ENCODE measurements around the gene RTN4.

The RTN4 gene

DNA sequence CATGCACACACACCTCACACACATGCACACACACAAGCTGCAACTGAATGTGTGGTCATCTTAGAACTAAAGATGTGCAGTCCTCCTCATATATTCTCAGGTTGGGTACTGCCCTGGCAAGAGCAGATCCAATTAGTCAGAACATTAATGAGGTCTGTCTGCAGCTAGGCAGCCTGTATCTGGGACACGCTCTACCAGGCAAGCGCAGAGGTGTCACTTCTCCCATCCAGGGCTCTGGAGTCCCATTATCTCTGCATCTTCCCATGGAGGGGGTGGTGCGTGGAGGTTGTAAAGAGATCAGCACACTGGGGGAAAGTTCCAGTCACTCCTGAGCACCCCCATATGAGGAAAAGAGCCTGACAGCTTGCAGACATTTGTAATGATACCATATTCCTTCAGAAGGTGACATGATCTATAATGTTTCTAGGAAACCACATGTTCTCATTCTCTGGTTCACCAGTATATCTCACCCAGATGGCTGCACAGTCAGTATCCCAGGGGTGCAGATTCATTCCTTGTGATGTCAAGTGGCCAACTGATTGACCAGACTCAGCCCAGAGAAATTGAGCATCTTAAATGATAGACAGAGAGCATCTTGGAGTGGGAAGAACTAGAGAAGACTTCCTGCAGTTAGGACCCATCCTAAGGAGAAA, 95.4 kb downstream of the RTN4 start:
- TF ChIP-seq, protein P1, sequence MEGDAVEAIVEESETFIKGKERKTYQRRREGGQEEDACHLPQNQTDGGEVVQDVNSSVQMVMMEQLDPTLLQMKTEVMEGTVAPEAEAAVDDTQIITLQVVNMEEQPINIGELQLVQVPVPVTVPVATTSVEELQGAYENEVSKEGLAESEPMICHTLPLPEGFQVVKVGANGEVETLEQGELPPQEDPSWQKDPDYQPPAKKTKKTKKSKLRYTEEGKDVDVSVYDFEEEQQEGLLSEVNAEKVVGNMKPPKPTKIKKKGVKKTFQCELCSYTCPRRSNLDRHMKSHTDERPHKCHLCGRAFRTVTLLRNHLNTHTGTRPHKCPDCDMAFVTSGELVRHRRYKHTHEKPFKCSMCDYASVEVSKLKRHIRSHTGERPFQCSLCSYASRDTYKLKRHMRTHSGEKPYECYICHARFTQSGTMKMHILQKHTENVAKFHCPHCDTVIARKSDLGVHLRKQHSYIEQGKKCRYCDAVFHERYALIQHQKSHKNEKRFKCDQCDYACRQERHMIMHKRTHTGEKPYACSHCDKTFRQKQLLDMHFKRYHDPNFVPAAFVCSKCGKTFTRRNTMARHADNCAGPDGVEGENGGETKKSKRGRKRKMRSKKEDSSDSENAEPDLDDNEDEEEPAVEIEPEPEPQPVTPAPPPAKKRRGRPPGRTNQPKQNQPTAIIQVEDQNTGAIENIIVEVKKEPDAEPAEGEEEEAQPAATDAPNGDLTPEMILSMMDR (IDR thresholded peaks at IDR 0.05; ENCODE audit: low read depth, low read length, missing control alignments): no peak
- no peak for DNase-seq (ENCODE audit: extremely low read depth, low read depth)
- no peak overlapping the region for H3K4me3 ChIP-seq (replicated peaks; ENCODE audit: low read depth, low read length)

DNA sequence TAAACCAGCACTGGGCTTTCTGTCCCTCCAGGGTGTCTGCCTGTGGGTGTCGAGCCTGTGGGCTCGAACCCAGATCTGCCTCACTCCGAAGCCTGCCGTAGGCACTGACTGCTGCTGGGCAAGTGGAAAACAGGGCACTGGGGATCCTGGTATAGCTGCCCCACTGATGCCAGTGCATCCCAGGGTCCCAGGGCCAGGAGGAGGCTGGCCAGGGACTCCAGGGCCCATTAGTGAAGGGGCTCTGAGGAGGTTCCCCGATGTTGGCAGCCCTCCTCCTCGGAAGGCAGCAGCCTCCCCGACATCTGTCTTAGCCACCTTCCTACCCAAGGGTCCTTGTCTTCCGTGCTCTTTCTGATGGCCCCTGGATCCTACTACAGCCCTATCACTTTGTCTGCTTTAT, 96.1 kb downstream of the RTN4 start:
- TF ChIP-seq, protein P1 (IDR thresholded peaks at IDR 0.05; ENCODE audit: low read depth, low read length, missing control alignments): no peak
- no peak overlapping the region for H3K4me3 ChIP-seq (replicated peaks; ENCODE audit: low read depth, low read length)
- no peak for DNase-seq (ENCODE audit: extremely low read depth, low read depth)

DNA sequence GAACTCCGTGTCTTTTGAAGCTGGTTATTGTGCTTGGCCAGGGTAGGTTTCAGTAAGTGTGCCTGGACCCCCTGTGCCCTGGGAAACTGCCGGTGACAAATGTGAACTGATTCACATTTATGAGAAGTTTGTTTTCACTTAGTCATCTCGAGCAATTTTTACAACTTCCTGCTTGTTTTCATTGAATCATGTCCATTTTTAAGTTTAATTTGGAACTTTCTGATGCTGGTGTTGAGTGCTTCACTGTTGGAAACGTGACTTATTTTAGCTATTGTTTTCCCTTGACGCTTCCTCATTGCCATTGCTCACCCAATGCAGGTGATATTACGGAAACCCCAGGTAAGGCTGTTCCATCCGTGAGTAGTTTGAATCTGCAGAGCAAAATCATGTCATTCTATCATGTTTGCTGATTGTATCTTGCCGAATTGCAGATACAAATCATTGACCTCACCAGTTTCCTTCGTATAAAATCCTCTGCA, 97.2 kb downstream of the RTN4 start:
- TF ChIP-seq, protein P1 (IDR thresholded peaks at IDR 0.05; ENCODE audit: low read depth, low read length, missing control alignments): no peak
- H3K4me3 ChIP-seq (replicated peaks; ENCODE audit: low read depth, low read length): no peak overlapping the region
- no peak for DNase-seq (ENCODE audit: extremely low read depth, low read depth)

DNA sequence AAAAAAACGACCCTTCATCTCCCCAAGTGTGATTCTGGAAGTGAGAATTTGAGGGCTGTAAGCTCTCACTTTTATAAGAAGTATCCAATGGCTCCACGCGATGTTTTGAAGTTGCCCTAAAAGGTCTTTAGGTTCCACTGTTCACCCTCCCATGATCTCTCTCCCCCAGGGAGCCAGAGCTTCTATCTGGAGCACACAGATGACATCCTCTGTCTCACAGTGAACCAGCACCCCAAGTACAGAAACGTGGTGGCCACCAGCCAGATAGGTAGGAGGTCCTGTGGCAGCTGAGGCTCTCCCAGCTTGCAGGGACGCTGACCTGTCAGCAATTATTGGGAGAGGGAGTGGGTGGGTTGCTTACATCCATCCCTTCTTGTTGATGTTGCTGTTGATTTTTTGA, 97.8 kb downstream of the RTN4 start:
- TF ChIP-seq, protein P1 (IDR thresholded peaks at IDR 0.05; ENCODE audit: low read depth, low read length, missing control alignments): no peak
- no peak overlapping the region for H3K4me3 ChIP-seq (replicated peaks; ENCODE audit: low read depth, low read length)
- no peak for DNase-seq (ENCODE audit: extremely low read depth, low read depth)

DNA sequence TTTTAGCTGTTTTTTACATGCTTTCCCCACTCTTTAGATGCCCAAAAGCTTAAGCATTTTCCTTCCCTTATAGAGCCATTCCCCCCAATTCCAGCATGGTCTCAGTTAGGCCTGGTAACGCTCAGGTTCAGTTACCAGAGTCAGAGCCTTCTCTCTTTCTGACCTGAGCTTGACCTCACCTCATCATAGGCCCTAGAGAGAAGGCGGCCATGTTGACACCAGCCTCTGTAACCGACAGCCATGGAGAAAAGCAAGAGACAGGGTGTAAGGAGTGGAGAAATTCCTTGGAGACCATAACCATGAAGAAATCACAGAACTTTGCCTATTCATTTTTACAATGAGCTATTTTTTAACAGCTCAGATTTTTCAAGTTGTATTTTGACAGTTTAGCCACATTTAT, 99.4 kb downstream of the RTN4 start:
- H3K4me3 ChIP-seq (replicated peaks; ENCODE audit: low read depth, low read length): no peak overlapping the region
- DNase-seq (ENCODE audit: extremely low read depth, low read depth): no peak
- TF ChIP-seq, protein P1 (IDR thresholded peaks at IDR 0.05; ENCODE audit: low read depth, low read length, missing control alignments): no peak

DNA sequence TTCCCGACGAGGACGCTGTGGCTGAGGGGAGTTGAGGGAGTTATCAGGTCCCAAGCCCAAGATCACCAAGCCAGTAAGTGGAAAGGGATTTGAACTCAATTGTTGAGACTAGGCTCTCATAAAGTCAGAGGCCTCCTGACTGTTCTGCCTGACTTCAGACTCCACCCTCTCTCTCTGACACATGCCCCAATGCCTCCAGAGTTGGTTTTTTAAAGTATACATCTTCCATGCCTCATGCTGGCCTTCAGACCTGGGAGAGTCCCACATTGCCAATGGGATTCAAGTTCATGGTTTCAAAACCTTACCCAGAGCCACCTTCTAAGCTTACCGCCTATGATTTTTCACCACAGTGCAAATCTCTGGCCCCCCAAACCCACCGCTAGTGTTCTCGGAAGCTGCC, 100.8 kb downstream of the RTN4 start:
- TF ChIP-seq, protein P1 (IDR thresholded peaks at IDR 0.05; ENCODE audit: low read depth, low read length, missing control alignments): no peak
- H3K4me3 ChIP-seq (replicated peaks; ENCODE audit: low read depth, low read length): no peak overlapping the region
- no peak for DNase-seq (ENCODE audit: extremely low read depth, low read depth)

DNA sequence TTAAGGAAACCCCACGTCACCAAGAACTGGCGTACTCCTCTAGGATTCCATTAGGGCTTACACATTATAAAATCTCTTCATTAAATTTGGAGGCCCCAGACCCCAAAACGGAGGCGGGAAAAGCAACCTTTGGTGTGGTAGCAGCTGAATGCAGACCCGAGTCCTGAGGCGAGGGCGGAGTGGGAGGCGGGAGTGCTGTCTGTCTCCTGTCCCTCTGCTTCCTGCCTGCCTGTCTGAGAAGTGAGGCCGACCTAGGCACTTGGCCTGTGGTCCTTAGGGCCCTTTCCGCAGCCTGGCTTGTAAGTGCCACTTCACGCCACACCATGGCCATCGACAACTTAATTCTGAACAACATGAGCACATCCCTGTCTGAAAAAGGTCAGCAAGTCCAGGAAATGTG, 102.1 kb downstream of the RTN4 start:
- TF ChIP-seq, protein P1 (IDR thresholded peaks at IDR 0.05; ENCODE audit: low read depth, low read length, missing control alignments): no peak
- no peak overlapping the region for H3K4me3 ChIP-seq (replicated peaks; ENCODE audit: low read depth, low read length)
- DNase-seq (ENCODE audit: extremely low read depth, low read depth): no peak

Measured in HFF-Myc (cell line).